HepG2 (cell line): ENCODE data around the gene SLC34A3. TPM values are rescaled to one million over a fixed set of nuclear protein-coding genes. Genes with fewer than 3 reads are reported as not detected.

ENCODE experiments used
- ELF4 ChIP-seq: sonication (generic); formaldehyde crosslinking; IDR thresholded peaks from 2 replicates; pipeline ENCODE4 v1.5.0; 2020; ENCODE audit warnings: missing genetic modification reagents, mild to moderate bottlenecking, moderate library complexity, borderline replicate concordance
- FOXK1 ChIP-seq: sonication (generic); formaldehyde crosslinking; IDR thresholded peaks from 2 replicates; pipeline ENCODE4 v1.4.0; 2020; ENCODE audit warnings: low read depth, missing genetic modification reagents, borderline replicate concordance
- KAT8 ChIP-seq: IDR thresholded peaks from 2 replicates; pipeline ENCODE4 v1.6.1; 2016; ENCODE audit warnings: missing genetic modification reagents, missing compliant biosample characterization
- MAFK ChIP-seq, 2 experiments: IDR thresholded peaks in 1 of 2; conservative IDR thresholded peaks in 1 of 2; 2 replicates each; pipeline ENCODE4 v1.6.1; 2011; ENCODE audit warnings: improper control_type of control experiment in 2 of 2, low read length in 2 of 2
- SMAD9 ChIP-seq: sonication (generic); formaldehyde crosslinking; IDR thresholded peaks from 2 replicates; pipeline ENCODE4 v1.5.1; 2020; ENCODE audit warnings: mild to moderate bottlenecking, missing genetic modification reagents
- TP53 ChIP-seq: sonication (generic); formaldehyde crosslinking; conservative IDR thresholded peaks from 2 replicates; pipeline ENCODE4 v1.4.0; 2020; ENCODE audit warnings: missing genetic modification reagents
- ZFP1 ChIP-seq: IDR thresholded peaks from 2 replicates; pipeline ENCODE4 v1.6.1; 2016
- ZKSCAN1 ChIP-seq: fragments of 150-350 bp; IDR thresholded peaks from 2 replicates; pipeline ENCODE4 v1.6.1; 2014; ENCODE audit warnings: low read length
- ZMYM3 ChIP-seq: sonication (generic); formaldehyde crosslinking; IDR thresholded peaks from 2 replicates; pipeline ENCODE4 v1.5.1; 2020; ENCODE audit warnings: mild to moderate bottlenecking, missing genetic modification reagents
- ZNF124 ChIP-seq: sonication (generic); formaldehyde crosslinking; IDR thresholded peaks from 2 replicates; pipeline ENCODE4 v1.4.0; 2020; ENCODE audit warnings: missing genetic modification reagents
- ZNF589 ChIP-seq: sonication (generic); formaldehyde crosslinking; conservative IDR thresholded peaks from 2 replicates; pipeline ENCODE4 v1.8.0; 2022; ENCODE audit warnings: mild to moderate bottlenecking, moderate library complexity, missing genetic modification reagents
- ZNF672 ChIP-seq: sonication (generic); formaldehyde crosslinking; IDR thresholded peaks from 2 replicates; pipeline ENCODE4 v1.8.1; 2022; ENCODE audit warnings: missing genetic modification reagents
- ZNF75D ChIP-seq: sonication (generic); formaldehyde crosslinking; IDR thresholded peaks from 2 replicates; pipeline ENCODE4 v1.8.1; 2023; ENCODE audit warnings: missing genetic modification reagents, mild to moderate bottlenecking, borderline replicate concordance
- ZNF850 ChIP-seq: sonication (generic); formaldehyde crosslinking; conservative IDR thresholded peaks from 2 replicates; pipeline ENCODE4 v1.9.0; 2021; ENCODE audit warnings: mild to moderate bottlenecking, missing genetic modification reagents
- polyA plus RNA-seq, 8 experiments: library from polyadenylated mRNA; depleted of rRNA in 3 of 8; stranded (reverse) in 7 of 8; unstranded in 1 of 8; fragments of >200 nt; fragmentation: Illumina TruSeq in 4 of 8; extraction: Trizol in 4 of 8; gene quantifications; 2 replicates each; pipeline versions ENCODE4 v1.2.1 to v1.2.3, GENCODE V29; 2011 to 2016; ENCODE audit warnings: low read depth in 4 of 8, missing spikeins in 1 of 8, mixed read lengths in 1 of 8; ENCODE audit not compliant: insufficient read depth in 1 of 8
- total RNA-seq, 5 experiments: library from RNA; depleted of rRNA; stranded (reverse); fragments of >200 nt; fragmentation: Illumina TruSeq; extraction: Trizol; gene quantifications; 2 replicates each; pipeline ENCODE4 v1.2.3, GENCODE V29; 2016; ENCODE audit warnings: low read depth in 1 of 5
- TF ChIP-seq, protein P1 (sequence below): sonication (generic); formaldehyde crosslinking; IDR thresholded peaks from 2 replicates; pipeline ENCODE4 v1.4.0; 2020; ENCODE audit warnings: mild to moderate bottlenecking, missing genetic modification reagents
- TF ChIP-seq, protein P2 (sequence below): sonication (generic); formaldehyde crosslinking; IDR thresholded peaks from 2 replicates; pipeline ENCODE4 v1.9.0; 2022; ENCODE audit warnings: missing genetic modification reagents, mild to moderate bottlenecking, borderline replicate concordance
- TF ChIP-seq, protein P3 (sequence below): sonication (generic); formaldehyde crosslinking; IDR thresholded peaks from 2 replicates; pipeline ENCODE4 v1.4.0; 2020; ENCODE audit warnings: missing genetic modification reagents; ENCODE audit errors: not compliant biosample characterization
- TF ChIP-seq, protein P4 (sequence below): sonication (generic); formaldehyde crosslinking; IDR thresholded peaks from 2 replicates; pipeline ENCODE4 v1.8.1; 2023; ENCODE audit warnings: missing genetic modification reagents, mild to moderate bottlenecking, borderline replicate concordance
- TF ChIP-seq, protein P5 (sequence below): sonication (generic); formaldehyde crosslinking; IDR thresholded peaks from 2 replicates; pipeline ENCODE4; 2020; ENCODE audit warnings: missing genetic modification reagents, mild to moderate bottlenecking, borderline replicate concordance
- TF ChIP-seq, protein P6 (sequence below): sonication (generic); formaldehyde crosslinking; IDR thresholded peaks from 2 replicates; pipeline ENCODE4 v1.5.1; 2020; ENCODE audit warnings: mild to moderate bottlenecking, missing genetic modification reagents, moderate library complexity

SLC34A3 gene
- total and polyA plus RNA-seq, 2 of the 13 experiments (the other 11 are each of a cell fraction or from before 2014, with no cell fraction given): 0.07 to 1.0 TPM

DNA sequence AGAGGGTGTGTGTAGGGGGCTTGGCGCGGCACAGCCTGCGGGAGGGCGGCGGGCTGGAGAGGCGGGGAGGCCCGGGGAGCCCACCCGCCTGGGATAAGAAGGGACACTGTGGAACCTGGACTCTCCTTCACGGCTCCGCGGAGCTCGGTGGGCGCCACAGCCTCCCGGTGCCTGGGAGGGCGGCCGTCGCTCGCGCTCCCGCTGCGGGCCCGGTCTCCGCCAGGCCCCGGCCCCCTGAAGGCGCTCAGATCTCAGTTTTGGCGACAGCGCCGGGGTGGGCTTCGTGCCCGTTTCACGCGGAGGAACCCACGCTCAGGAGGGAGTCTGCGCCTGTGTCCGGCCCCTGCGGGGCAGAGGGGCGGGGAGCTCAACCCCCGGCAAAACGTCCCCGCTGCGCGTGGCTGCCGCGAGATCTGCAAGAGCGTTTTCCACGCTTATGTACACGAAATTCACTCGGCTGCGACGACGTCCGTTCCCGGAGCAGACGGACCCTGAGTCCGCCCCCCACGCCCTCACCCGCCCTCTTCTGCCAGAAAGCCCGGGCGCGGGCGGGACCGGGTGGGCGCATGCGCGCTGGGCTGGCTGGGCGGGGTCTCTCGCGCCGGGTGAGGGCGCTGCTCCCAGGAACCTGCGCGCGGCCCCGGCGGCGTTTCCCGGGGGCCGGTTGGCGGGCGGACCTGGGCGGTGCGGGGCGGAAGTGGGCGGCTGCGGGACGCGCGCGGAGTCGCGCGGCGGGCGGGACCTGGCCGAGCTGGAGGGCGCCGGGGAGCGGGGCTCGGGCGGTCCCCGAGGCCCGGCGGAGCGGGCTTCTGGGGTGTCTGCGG is 24.1 kb downstream of the SLC34A3 start, which contains the start of gene NELFB (continued):
- TF ChIP-seq MAFK (conservative IDR thresholded peaks at IDR 0.05 in 1 of 2, IDR thresholded peaks at IDR 0.05 in 1 of 2; ENCODE audit: low read length in 2 of 2): no peak
- TF ChIP-seq, protein P1, sequence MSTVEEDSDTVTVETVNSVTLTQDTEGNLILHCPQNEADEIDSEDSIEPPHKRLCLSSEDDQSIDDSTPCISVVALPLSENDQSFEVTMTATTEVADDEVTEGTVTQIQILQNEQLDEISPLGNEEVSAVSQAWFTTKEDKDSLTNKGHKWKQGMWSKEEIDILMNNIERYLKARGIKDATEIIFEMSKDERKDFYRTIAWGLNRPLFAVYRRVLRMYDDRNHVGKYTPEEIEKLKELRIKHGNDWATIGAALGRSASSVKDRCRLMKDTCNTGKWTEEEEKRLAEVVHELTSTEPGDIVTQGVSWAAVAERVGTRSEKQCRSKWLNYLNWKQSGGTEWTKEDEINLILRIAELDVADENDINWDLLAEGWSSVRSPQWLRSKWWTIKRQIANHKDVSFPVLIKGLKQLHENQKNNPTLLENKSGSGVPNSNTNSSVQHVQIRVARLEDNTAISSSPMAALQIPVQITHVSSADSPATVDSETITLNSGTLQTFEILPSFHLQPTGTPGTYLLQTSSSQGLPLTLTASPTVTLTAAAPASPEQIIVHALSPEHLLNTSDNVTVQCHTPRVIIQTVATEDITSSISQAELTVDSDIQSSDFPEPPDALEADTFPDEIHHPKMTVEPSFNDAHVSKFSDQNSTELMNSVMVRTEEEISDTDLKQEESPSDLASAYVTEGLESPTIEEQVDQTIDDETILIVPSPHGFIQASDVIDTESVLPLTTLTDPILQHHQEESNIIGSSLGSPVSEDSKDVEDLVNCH: no peak
- TF ChIP-seq, protein P2, sequence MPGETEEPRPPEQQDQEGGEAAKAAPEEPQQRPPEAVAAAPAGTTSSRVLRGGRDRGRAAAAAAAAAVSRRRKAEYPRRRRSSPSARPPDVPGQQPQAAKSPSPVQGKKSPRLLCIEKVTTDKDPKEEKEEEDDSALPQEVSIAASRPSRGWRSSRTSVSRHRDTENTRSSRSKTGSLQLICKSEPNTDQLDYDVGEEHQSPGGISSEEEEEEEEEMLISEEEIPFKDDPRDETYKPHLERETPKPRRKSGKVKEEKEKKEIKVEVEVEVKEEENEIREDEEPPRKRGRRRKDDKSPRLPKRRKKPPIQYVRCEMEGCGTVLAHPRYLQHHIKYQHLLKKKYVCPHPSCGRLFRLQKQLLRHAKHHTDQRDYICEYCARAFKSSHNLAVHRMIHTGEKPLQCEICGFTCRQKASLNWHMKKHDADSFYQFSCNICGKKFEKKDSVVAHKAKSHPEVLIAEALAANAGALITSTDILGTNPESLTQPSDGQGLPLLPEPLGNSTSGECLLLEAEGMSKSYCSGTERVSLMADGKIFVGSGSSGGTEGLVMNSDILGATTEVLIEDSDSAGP (CRISPR knock-in tag): peak; percentile 15
- TF ChIP-seq, protein P3, sequence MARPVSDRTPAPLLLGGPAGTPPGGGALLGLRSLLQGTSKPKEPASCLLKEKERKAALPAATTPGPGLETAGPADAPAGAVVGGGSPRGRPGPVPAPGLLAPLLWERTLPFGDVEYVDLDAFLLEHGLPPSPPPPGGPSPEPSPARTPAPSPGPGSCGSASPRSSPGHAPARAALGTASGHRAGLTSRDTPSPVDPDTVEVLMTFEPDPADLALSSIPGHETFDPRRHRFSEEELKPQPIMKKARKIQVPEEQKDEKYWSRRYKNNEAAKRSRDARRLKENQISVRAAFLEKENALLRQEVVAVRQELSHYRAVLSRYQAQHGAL: no peak
- TF ChIP-seq, protein P4, sequence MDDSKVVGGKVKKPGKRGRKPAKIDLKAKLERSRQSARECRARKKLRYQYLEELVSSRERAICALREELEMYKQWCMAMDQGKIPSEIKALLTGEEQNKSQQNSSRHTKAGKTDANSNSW (CRISPR knock-in tag): no peak
- no peak for TF ChIP-seq ZKSCAN1
- TF ChIP-seq, protein P5, sequence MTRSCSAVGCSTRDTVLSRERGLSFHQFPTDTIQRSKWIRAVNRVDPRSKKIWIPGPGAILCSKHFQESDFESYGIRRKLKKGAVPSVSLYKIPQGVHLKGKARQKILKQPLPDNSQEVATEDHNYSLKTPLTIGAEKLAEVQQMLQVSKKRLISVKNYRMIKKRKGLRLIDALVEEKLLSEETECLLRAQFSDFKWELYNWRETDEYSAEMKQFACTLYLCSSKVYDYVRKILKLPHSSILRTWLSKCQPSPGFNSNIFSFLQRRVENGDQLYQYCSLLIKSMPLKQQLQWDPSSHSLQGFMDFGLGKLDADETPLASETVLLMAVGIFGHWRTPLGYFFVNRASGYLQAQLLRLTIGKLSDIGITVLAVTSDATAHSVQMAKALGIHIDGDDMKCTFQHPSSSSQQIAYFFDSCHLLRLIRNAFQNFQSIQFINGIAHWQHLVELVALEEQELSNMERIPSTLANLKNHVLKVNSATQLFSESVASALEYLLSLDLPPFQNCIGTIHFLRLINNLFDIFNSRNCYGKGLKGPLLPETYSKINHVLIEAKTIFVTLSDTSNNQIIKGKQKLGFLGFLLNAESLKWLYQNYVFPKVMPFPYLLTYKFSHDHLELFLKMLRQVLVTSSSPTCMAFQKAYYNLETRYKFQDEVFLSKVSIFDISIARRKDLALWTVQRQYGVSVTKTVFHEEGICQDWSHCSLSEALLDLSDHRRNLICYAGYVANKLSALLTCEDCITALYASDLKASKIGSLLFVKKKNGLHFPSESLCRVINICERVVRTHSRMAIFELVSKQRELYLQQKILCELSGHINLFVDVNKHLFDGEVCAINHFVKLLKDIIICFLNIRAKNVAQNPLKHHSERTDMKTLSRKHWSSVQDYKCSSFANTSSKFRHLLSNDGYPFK: no peak
- TF ChIP-seq ZFP1 (CRISPR knock-in tag): no peak
- TF ChIP-seq FOXK1: peak; percentile 20; the same call in 1 of the 2 replicates
- TF ChIP-seq KAT8 (CRISPR knock-in tag): peak; percentile 42; the same call in 1 of the 2 replicates
- no peak for TF ChIP-seq ZMYM3 (CRISPR knock-in tag)
- TF ChIP-seq, protein P6, sequence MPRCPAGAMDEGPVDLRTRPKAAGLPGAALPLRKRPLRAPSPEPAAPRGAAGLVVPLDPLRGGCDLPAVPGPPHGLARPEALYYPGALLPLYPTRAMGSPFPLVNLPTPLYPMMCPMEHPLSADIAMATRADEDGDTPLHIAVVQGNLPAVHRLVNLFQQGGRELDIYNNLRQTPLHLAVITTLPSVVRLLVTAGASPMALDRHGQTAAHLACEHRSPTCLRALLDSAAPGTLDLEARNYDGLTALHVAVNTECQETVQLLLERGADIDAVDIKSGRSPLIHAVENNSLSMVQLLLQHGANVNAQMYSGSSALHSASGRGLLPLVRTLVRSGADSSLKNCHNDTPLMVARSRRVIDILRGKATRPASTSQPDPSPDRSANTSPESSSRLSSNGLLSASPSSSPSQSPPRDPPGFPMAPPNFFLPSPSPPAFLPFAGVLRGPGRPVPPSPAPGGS (CRISPR knock-in tag): no peak; the same call in 1 of the 2 replicates
- peak; percentile 77; the same call in 1 of the 2 replicates for TF ChIP-seq ZNF589 (CRISPR knock-in tag)
- no peak for TF ChIP-seq ELF4 (CRISPR knock-in tag)
- peak; percentile 72; the same call in 1 of the 2 replicates for TF ChIP-seq ZNF124
- TF ChIP-seq SMAD9 (CRISPR knock-in tag): no peak
- TF ChIP-seq TP53 (CRISPR knock-in tag): no peak
- TF ChIP-seq ZNF672 (CRISPR knock-in tag): peak; percentile 74; the same call in 1 of the 2 replicates
- no peak for TF ChIP-seq ZNF850 (CRISPR knock-in tag)
- no peak for TF ChIP-seq ZNF75D (CRISPR knock-in tag)
